PC-3 (cell line): ENCODE results near the gene RPS10. TPM values are rescaled to one million over a fixed set of nuclear protein-coding genes. Genes with fewer than 3 reads are reported as not detected.

Experiments
- ATAC-seq: fragments of 200-7000 bp; cut with Tn5 transposase; 2 replicates; pipeline ENCODE4 v1.9.1; 2020; ENCODE audit warnings: mild to moderate bottlenecking, moderate library complexity
- BruUV-seq: library from RNA; stranded (reverse); fragments of 400-500 nt; replicated peaks from 2 replicates; lab custom pipeline; 2021; lab: Mats Ljungman, UMichigan
- CTCF ChIA-PET: fragments of 300-600 bp; sonication (Branson Sonifier 250); formaldehyde crosslinking; loops from one replicate; lab custom pipeline; 2022; ENCODE audit warnings: antibody characterized with exemption; lab: Charles Lee
- POLR2A ChIA-PET: fragments of 300-600 bp; sonication (Branson Sonifier 250); formaldehyde crosslinking; loops from one replicate; lab custom pipeline; 2022; ENCODE audit warnings: antibody characterized with exemption; ENCODE audit not compliant: unreplicated experiment; lab: Charles Lee
- DNase-seq: peaks from one replicate; pipeline ENCODE4 v3.0.0-alpha.2; 2015
- H2AFZ ChIP-seq: fragments of 300-600 bp; sonication (generic); 2 replicates; pipeline ENCODE4 v1.6.0; 2016; ENCODE audit warnings: antibody characterized with exemption, low read length
- H3F3A ChIP-seq: fragments of 300-600 bp; sonication (generic); one replicate; pipeline ENCODE4 v1.6.0; 2017; ENCODE audit warnings: antibody characterized with exemption, low read length, control low read depth, mild to moderate bottlenecking; ENCODE audit not compliant: unreplicated experiment
- H3K27ac ChIP-seq: fragments of 300-600 bp; sonication (generic); 2 replicates; pipeline ENCODE4 v1.5.1; 2016; ENCODE audit warnings: mild to moderate bottlenecking, low read length
- H3K27me3 ChIP-seq: fragments of 300-600 bp; sonication (generic); 2 replicates; pipeline ENCODE4 v1.6.1; 2016; ENCODE audit warnings: low read length, mixed read lengths
- H3K36me3 ChIP-seq: fragments of 300-600 bp; sonication (generic); 2 replicates; pipeline ENCODE4 v1.6.1; 2016; ENCODE audit warnings: low read depth, mixed run types, low read length, mixed read lengths
- H3K4me1 ChIP-seq: fragments of 300-600 bp; sonication (generic); 2 replicates; pipeline ENCODE4 v1.5.1; 2016; ENCODE audit warnings: low read length; ENCODE audit not compliant: insufficient read depth
- H3K4me2 ChIP-seq: fragments of 300-600 bp; sonication (generic); 2 replicates; pipeline ENCODE4 v1.6.0; 2016; ENCODE audit warnings: low read length
- H3K4me3 ChIP-seq: fragments of 300-600 bp; sonication (generic); 2 replicates; pipeline ENCODE4 v1.5.1; 2016; ENCODE audit warnings: mild to moderate bottlenecking, low read length, mixed read lengths
- H3K79me2 ChIP-seq: fragments of 300-600 bp; sonication (generic); 2 replicates; pipeline ENCODE4 v1.6.1; 2017; ENCODE audit warnings: low read length, mixed read lengths
- H3K9ac ChIP-seq: fragments of 300-600 bp; sonication (generic); 2 replicates; pipeline ENCODE4 v1.6.0; 2016; ENCODE audit warnings: mild to moderate bottlenecking, low read length
- H3K9me2 ChIP-seq: fragments of 300-600 bp; sonication (generic); replicated peaks from 2 replicates; pipeline ENCODE4 v1.6.1; 2016; ENCODE audit warnings: mixed run types, low read length, mixed read lengths
- H3K9me3 ChIP-seq: fragments of 300-600 bp; sonication (generic); 2 replicates; pipeline ENCODE4 v1.6.1; 2016; ENCODE audit warnings: low read length, mixed read lengths
- H4K20me1 ChIP-seq: fragments of 300-600 bp; sonication (generic); 2 replicates; pipeline ENCODE4 v1.6.1; 2016; ENCODE audit warnings: low read length, mixed read lengths
- EZH2 ChIP-seq: fragments of 300-600 bp; sonication (generic); IDR thresholded peaks from one replicate; pipeline ENCODE4 v1.6.1; 2017; ENCODE audit warnings: antibody characterized with exemption, mild to moderate bottlenecking, low read length; ENCODE audit not compliant: unreplicated experiment
- EZH2phosphoT487 ChIP-seq: fragments of 300-600 bp; sonication (generic); IDR thresholded peaks from 2 replicates; pipeline ENCODE4 v1.6.1; 2018; ENCODE audit warnings: mild to moderate bottlenecking, antibody characterized with exemption, low read length, borderline replicate concordance
- intact Hi-C: fragments of 100-400 bp; cut with micrococcal nuclease; formaldehyde crosslinking; loops from 2 replicates; pipeline ENCODE4 v1.9.0; 2023
- total RNA-seq: library from RNA; depleted of rRNA; stranded (reverse); fragments of >200 nt; gene quantifications from 2 replicates; pipeline ENCODE4 v1.2.3, GENCODE V29; 2014
- TF ChIP-seq, protein P1 (sequence below): fragments of 300-600 bp; sonication (generic); conservative IDR thresholded peaks from 2 replicates; pipeline ENCODE4 v1.5.1; 2017; ENCODE audit warnings: antibody characterized with exemption, low read depth, mild to moderate bottlenecking, low read length

Gene RPS10
- total RNA-seq, 1 experiment from 2014 or later = 3,060 TPM

DNA sequence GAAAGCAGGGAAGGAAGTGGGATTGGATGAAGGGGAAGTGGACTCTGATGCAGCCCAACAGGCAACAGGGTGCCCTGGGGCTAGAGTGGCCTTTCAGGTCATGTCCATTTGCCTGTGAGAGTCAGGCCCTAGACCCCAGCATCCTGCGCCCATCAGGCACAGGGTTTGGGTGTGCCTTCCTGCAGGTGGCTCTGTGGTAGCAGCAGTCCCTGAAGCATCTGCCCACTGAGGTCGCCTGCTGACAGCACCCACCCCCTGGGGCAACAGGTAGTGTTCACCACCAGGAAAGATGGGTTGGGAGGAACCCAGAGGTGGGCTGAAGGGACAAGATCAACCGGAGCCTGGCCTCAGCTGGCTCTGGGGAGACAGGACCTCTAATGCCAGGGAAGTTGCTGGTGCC is 43.6 kb upstream of the RPS10 start:
- no peaks in the 10 kb centered on the region for H3F3A ChIP-seq
- no peak overlapping the region for H2AFZ ChIP-seq
- ATAC-seq (no peak), DNase-seq (no peak)
- no TSS peak for BruUV-seq
- no peaks in the 10 kb centered on the region for H4K20me1 ChIP-seq
- ChIA-PET CTCF (no interaction called here), POLR2A (no interaction called here)
- no peak overlapping the region for H3K9ac ChIP-seq
- no peaks in the 10 kb centered on the region for H3K9me3 ChIP-seq
- H3K9me2 ChIP-seq = no peaks in the 10 kb centered on the region
- H3K27me3 ChIP-seq = no peaks in the 10 kb centered on the region
- peaks cover 4% of the 10 kb centered on the region; the same call in 1 of the 2 replicates for H3K4me1 ChIP-seq
- intact Hi-C loops = no loop called here
- H3K27ac ChIP-seq = no peak overlapping the region
- no peak overlapping the region for H3K4me3 ChIP-seq
- H3K4me2 ChIP-seq = no peak overlapping the region
- no peaks in the 10 kb centered on the region for H3K36me3 ChIP-seq
- no peaks in the 10 kb centered on the region for H3K79me2 ChIP-seq
- TF ChIP-seq EZH2phosphoT487 (no peak), EZH2 (no peak)
- TF ChIP-seq, protein P1, sequence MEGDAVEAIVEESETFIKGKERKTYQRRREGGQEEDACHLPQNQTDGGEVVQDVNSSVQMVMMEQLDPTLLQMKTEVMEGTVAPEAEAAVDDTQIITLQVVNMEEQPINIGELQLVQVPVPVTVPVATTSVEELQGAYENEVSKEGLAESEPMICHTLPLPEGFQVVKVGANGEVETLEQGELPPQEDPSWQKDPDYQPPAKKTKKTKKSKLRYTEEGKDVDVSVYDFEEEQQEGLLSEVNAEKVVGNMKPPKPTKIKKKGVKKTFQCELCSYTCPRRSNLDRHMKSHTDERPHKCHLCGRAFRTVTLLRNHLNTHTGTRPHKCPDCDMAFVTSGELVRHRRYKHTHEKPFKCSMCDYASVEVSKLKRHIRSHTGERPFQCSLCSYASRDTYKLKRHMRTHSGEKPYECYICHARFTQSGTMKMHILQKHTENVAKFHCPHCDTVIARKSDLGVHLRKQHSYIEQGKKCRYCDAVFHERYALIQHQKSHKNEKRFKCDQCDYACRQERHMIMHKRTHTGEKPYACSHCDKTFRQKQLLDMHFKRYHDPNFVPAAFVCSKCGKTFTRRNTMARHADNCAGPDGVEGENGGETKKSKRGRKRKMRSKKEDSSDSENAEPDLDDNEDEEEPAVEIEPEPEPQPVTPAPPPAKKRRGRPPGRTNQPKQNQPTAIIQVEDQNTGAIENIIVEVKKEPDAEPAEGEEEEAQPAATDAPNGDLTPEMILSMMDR = no peak

DNA sequence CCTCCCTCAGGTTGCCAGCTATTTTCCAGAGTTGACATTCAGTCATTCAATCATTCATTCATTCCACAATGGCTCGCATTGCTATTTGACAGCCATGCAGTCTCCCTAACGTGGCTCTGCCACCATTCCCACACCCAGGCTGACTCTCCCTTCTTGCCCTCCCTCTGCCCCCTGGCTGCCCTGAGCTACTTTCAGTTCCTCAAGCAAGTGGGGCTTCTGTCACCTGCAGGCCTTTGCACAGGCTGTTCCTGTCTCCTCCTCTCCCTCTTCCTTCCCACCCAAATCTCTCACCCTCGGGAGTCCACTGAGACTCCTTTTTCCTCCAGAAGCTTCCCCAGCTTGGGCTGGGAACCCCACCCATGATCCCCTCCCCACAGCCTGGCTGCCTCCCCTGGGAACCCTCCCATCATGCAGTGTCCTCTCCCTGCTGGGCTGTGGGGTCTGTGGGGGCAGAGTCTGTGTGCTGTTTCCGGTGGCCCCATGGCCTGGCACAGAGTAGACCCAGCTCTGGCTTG is 42.6 kb upstream of the RPS10 start:
- Histone ChIP-seq H3K79me2 (no peaks in the 10 kb centered on the region), H3K4me3 (no peak overlapping the region), H3K36me3 (no peaks in the 10 kb centered on the region), H4K20me1 (no peaks in the 10 kb centered on the region), H3F3A (no peaks in the 10 kb centered on the region), H3K4me1 (peaks cover 4% of the 10 kb centered on the region; the same call in 1 of the 2 replicates), H3K27me3 (no peaks in the 10 kb centered on the region), H3K27ac (no peak overlapping the region), H3K9me2 (no peaks in the 10 kb centered on the region), H3K9me3 (no peaks in the 10 kb centered on the region), H2AFZ (no peak overlapping the region), H3K4me2 (no peak overlapping the region), H3K9ac (no peak overlapping the region)
- no peak for DNase-seq
- no peak for ATAC-seq
- ChIA-PET CTCF (no interaction called here), POLR2A (no interaction called here)
- intact Hi-C loops = no loop called here
- no TSS peak for BruUV-seq
- TF ChIP-seq EZH2 (no peak), EZH2phosphoT487 (no peak)
- TF ChIP-seq, protein P1 = no peak
